BLaER1 (cell line): ENCODE measurements around the gene TIMM22.

ENCODE experiments used
- H3K27ac ChIP-seq: shearing (Covaris generic); formaldehyde crosslinking; 2 replicates; pipeline ENCODE4 v1.8.1; 2022
- H3K27me3 ChIP-seq: shearing (Covaris generic); formaldehyde crosslinking; 2 replicates; pipeline ENCODE4 v1.8.1; 2022
- H3K36me3 ChIP-seq: shearing (Covaris generic); formaldehyde crosslinking; 2 replicates; pipeline ENCODE4 v1.8.1; 2022
- H3K4me1 ChIP-seq: shearing (Covaris generic); formaldehyde crosslinking; 2 replicates; pipeline ENCODE4 v1.8.1; 2022
- H3K4me2 ChIP-seq: shearing (Covaris generic); formaldehyde crosslinking; 2 replicates; pipeline ENCODE4 v1.8.1; 2022
- H3K4me3 ChIP-seq: shearing (Covaris generic); formaldehyde crosslinking; 2 replicates; pipeline ENCODE4 v1.8.1; 2022
- H3K9ac ChIP-seq: shearing (Covaris generic); formaldehyde crosslinking; 2 replicates; pipeline ENCODE4 v1.8.1; 2022
- H3K9me3 ChIP-seq: shearing (Covaris generic); formaldehyde crosslinking; 2 replicates; pipeline ENCODE4 v1.8.1; 2022
- H4K20me1 ChIP-seq: shearing (Covaris generic); formaldehyde crosslinking; 2 replicates; pipeline ENCODE4 v1.8.1; 2022
- Cebpa-rat ChIP-seq: shearing (Covaris generic); IDR thresholded peaks from 2 replicates; pipeline ENCODE4 v1.8.1; 2022

TIMM22 gene

DNA sequence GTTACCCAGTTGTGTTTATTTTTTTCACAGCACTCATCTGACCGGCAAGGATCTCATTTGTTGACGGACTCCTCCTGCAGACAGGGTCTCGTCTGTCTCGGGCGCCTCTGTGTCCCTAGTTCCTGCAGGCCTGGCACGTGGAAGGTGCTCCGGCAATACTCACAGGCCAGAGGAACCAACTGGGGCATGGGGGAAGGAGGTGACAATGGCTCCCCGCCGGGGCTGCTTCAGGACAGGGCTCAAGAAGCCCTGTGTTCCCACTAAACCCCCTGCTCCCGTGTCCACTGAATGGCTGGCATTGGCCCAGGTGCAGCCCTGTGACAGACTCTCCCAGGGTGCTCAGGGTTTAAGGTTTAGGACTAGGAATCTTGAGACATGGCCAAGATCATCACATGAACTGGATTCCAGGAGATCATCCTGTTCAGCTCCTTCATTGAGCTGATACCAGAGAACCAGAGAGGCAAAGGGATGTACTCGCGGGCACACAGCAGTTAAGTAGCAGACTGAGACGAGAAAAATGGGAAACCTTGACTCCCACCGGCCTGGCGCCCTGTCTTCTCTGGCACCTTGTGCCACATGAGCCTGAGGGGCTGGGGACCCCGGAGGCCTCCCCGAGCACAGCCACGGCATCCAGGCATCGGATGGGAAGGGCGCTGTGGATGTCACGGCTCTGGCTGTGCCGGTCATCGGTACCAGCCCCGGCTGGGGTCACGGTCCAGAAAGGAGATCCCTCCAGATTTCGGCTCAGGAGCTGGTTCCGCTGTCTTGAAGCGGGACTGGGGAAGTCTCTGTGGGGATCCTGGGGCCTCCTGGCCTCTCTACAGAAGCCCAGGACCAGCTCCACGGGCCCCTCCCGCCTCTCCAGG, 29.0 kb downstream of the TIMM22 start:
- Histone ChIP-seq H3K4me3 (no peak overlapping the region), H3K36me3 (peaks cover 17% of the 10 kb centered on the region; the same call in 1 of the 2 replicates), H3K9ac (no peak overlapping the region), H3K4me1 (peaks cover 42% of the 10 kb centered on the region), H3K27me3 (no peaks in the 10 kb centered on the region), H4K20me1 (peaks cover 17% of the 10 kb centered on the region; the same call in 1 of the 2 replicates), H3K4me2 (no peak overlapping the region), H3K9me3 (no peaks in the 10 kb centered on the region), H3K27ac (no peak overlapping the region; the same call in 1 of the 2 replicates)
- no peak for TF ChIP-seq Cebpa-rat

DNA sequence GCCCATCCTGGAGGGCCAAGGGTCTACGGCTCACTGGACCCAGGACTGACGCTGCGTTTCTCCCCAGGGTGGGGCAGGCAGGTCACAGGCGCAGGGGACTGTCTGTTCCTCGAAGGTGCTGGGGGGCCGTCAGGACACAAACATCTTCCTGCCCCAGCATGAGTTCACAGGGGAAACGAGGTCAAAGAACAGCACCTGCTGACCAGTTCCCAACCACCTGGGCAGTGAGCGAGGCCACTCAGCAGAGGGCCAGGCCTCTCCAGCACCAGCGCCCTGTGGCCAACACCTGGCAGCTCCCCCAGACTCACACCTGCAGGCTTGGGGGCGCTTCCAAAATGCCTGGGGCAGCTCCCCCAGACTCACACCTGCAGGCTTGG, 29.7 kb downstream of the TIMM22 start:
- Histone ChIP-seq H3K4me2 (no peak overlapping the region), H3K9me3 (no peaks in the 10 kb centered on the region)

DNA sequence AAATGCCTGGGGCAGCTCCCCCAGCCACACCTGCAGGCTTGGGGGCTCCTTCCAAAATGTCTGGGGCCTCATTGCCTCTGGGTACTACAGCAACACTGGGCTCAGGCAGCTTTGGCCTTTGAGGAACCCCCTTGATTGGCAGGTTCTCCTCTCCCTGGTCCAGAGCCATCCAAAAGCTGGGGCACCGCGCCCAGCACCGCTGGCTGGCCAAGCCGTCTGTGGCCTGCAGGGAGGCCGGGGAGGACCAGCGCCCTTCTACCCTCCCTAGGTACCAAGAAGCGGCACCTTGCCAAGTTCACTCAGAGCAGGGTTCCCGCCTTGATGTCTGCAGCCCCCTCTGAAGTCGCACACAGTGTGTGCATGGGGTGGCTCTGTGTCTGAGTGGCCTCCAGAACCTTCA, 30.1 kb downstream of the TIMM22 start:
- no peak overlapping the region for H3K4me3 ChIP-seq
- no peak overlapping the region for H3K27ac ChIP-seq
- no peaks in the 10 kb centered on the region for H3K9me3 ChIP-seq
- no peak overlapping the region for H3K4me2 ChIP-seq
- no peak overlapping the region for H3K9ac ChIP-seq
- no peak for TF ChIP-seq Cebpa-rat
- H4K20me1 ChIP-seq: peaks cover 19% of the 10 kb centered on the region
- no peaks in the 10 kb centered on the region for H3K27me3 ChIP-seq
- peaks cover 17% of the 10 kb centered on the region; the same call in 1 of the 2 replicates for H3K36me3 ChIP-seq
- H3K4me1 ChIP-seq: peaks cover 33% of the 10 kb centered on the region

More for the DNA sequence above, 29.7 kb downstream of the TIMM22 start:
- Histone ChIP-seq H3K27ac (no peak overlapping the region), H4K20me1 (peaks cover 17% of the 10 kb centered on the region; the same call in 1 of the 2 replicates), H3K4me3 (no peak overlapping the region), H3K9ac (no peak overlapping the region), H3K27me3 (no peaks in the 10 kb centered on the region), H3K4me1 (peaks cover 36% of the 10 kb centered on the region), H3K36me3 (peaks cover 17% of the 10 kb centered on the region; the same call in 1 of the 2 replicates)
- no peak for TF ChIP-seq Cebpa-rat

DNA sequence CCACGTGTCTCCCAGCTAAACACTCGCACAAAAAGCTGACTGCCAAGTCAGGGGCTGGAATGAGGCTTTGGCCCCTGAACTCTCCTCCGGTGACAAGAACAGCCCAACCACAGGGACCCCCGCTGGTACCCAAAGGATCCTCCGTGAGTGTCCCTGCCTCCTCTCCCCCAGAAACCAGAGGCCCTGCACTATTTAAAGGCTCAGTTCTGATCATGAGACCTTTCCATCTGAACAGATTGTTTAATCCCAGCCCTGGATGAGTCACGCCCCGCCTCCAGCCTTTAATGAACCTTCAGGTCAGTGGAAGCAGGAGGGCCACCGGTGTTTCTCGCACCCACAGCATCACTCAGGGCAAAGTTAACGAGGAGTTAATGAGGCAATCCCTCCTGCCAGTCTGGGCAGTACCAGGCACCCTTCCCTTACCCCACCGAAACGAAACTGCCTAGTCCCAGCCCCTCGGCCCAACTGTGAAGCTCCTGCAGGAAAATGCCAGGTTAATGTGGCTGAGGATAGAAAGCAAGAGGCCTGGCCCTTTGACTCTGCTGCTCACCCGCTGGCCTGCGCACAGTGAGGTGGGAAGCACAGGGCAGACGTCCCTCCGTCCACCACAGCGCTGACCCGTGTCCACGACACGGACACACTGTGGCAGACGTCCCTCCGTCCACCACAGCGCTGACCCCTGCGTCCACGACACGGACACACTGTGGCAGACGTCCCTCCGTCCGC, 32.4 kb downstream of the TIMM22 start:
- no peak for TF ChIP-seq Cebpa-rat
- H3K4me3 ChIP-seq: no peak overlapping the region
- peaks cover 40% of the 10 kb centered on the region for H3K4me1 ChIP-seq
- no peaks in the 10 kb centered on the region for H3K9me3 ChIP-seq
- peaks cover 42% of the 10 kb centered on the region for H4K20me1 ChIP-seq
- H3K27ac ChIP-seq: no peak overlapping the region
- peaks cover 17% of the 10 kb centered on the region; the same call in 1 of the 2 replicates for H3K36me3 ChIP-seq
- no peak overlapping the region for H3K4me2 ChIP-seq
- H3K27me3 ChIP-seq: no peaks in the 10 kb centered on the region
- H3K9ac ChIP-seq: no peak overlapping the region

DNA sequence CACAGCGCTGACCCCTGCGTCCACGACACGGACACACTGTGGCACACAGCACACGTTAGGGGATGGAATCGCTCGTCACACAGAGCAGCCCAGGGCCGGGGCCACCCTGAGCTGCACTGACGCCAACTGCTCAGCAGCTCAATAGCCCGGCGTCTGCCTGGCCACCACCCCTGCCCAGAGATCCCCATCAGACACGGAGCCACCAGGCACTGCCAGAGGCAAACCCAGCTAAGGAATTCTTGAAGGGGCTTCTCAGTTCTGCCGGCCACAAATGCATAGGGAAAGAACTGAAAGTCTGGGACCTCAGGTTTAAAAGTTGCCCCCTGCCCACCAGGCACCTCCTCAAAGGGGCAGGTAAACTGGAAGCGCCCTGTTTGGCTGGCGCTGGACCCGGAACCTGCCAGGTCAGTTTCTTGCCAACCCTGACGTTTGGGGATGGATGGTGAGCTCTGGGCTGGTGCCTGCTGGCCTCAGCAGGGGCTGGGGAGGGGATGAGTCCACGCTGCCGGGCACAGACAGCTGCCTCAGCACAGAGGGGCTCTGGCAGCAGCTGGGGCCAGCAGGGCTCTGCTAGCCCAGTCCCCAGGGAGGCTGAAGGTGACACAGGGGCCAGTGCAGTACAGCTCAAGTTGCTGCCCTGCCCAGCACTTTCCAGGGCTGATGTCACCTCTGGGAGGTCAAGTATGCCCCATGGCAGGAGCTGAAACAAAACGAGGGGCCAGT, 33.2 kb downstream of the TIMM22 start:
- no peaks in the 10 kb centered on the region for H3K9me3 ChIP-seq
- TF ChIP-seq Cebpa-rat: no peak
- H3K4me1 ChIP-seq: peaks cover 47% of the 10 kb centered on the region
- no peak overlapping the region for H3K4me3 ChIP-seq
- H4K20me1 ChIP-seq: peaks cover 46% of the 10 kb centered on the region
- H3K27me3 ChIP-seq: no peaks in the 10 kb centered on the region
- no peak overlapping the region for H3K9ac ChIP-seq
- H3K36me3 ChIP-seq: peaks cover 17% of the 10 kb centered on the region; the same call in 1 of the 2 replicates
- no peak overlapping the region for H3K4me2 ChIP-seq
- no peak overlapping the region for H3K27ac ChIP-seq

DNA sequence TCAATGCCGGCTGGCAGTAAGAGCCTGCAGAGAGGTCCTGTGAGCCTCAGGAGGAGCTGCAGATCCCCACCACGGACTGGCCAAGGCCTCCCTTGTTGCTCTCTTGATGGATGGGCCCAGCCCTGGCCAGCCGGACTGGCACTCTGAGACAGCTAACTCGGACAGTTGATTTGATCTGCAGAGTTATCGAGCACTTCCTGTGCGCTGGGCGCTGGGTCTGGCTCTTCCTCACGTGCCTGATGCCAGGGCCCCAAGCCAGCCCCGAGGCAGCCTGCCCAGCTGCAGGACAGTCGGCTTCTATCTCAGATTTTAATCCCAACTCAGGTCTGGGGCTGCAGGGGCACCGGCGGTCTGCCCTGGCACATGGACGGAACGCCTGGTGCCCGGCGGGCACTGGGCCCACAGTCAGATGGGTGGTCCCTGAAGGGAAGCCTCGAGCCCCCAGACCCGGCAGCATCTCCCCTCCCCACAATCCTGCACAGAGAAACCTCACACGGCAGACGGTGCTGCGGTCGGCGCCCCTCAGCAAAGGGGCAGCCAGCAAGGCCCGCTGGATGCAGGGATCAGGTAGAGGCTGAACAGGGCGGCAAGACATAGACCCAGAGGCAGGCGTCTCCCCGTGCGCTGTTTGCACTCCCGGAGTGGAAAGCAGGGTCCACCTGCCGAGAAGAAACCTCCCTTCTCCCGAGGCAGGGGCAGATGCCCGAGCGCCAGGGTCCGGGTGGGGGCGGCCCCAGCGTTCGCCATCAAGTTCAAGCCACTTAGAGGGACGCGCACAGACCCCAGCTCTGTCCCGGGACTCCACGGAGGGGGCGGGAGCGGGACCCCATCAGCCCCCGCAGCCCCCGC, 34.0 kb downstream of the TIMM22 start:
- H3K4me2 ChIP-seq: no peak overlapping the region
- no peaks in the 10 kb centered on the region for H3K27me3 ChIP-seq
- peaks cover 46% of the 10 kb centered on the region for H4K20me1 ChIP-seq
- no peak overlapping the region for H3K9ac ChIP-seq
- H3K4me3 ChIP-seq: no peak overlapping the region
- H3K36me3 ChIP-seq: peaks cover 14% of the 10 kb centered on the region; the same call in 1 of the 2 replicates
- H3K4me1 ChIP-seq: peaks cover 52% of the 10 kb centered on the region
- TF ChIP-seq Cebpa-rat: no peak
- no peak overlapping the region for H3K27ac ChIP-seq
- H3K9me3 ChIP-seq: no peaks in the 10 kb centered on the region

DNA sequence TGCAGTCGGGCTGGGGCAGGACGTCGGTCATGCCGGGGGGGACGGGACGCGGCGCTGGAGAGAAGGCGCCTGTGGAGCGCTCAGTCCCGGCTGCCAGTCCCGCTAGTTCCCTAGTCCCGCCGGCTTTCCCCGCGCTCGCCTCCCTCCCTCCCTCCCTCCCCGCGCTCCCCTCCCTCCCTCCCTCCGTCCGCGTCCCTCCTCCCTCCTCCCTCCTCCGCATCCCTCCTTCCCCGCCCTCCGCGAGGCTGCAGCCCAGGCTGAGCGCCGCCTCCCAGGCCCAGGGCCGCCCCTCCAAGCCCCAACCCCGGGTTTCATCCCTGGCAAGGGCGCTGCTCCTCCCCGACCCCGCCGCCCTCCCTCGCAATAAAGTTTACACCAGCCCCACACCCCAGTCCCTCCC, 34.8 kb downstream of the TIMM22 start:
- H4K20me1 ChIP-seq: peaks cover 46% of the 10 kb centered on the region
- H3K9ac ChIP-seq: no peak overlapping the region
- no peaks in the 10 kb centered on the region for H3K9me3 ChIP-seq

DNA sequence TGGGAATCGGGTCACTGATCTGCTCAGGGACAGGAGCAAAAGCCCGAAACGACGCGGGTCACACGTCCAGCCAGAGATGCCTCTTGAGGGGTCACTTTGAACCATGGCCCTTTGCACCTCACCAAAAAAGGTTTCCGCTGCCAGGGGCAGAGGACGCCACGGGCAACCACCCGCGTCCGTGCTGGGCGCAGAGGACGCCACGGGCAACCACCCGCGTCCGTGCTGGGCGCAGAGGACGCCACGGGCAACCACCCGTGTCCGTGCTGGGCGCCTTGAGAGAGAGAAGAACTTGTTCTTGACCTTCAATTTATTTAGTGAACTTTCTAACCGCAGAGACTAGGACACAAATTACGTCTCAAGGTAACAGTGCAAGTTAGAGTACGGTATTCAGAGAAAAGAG, 35.5 kb downstream of the TIMM22 start:
- peaks cover 46% of the 10 kb centered on the region for H4K20me1 ChIP-seq
- no peaks in the 10 kb centered on the region for H3K9me3 ChIP-seq
- no peak for TF ChIP-seq Cebpa-rat
- no peak overlapping the region for H3K27ac ChIP-seq
- H3K4me3 ChIP-seq: no peak overlapping the region
- H3K9ac ChIP-seq: 0 out of 2 replicates have a peak overlapping the region, but pooled peaks have one; percentile 12
- no peaks in the 10 kb centered on the region for H3K27me3 ChIP-seq
- H3K36me3 ChIP-seq: peaks cover 5% of the 10 kb centered on the region; the same call in 1 of the 2 replicates
- H3K4me2 ChIP-seq: peak overlapping the region; percentile 80
- H3K4me1 ChIP-seq: peaks cover 57% of the 10 kb centered on the region

More for the DNA sequence above, 34.8 kb downstream of the TIMM22 start:
- no peaks in the 10 kb centered on the region for H3K27me3 ChIP-seq
- H3K27ac ChIP-seq: no peak overlapping the region
- H3K36me3 ChIP-seq: peaks cover 6% of the 10 kb centered on the region; the same call in 1 of the 2 replicates
- no peak for TF ChIP-seq Cebpa-rat
- H3K4me1 ChIP-seq: peaks cover 60% of the 10 kb centered on the region
- no peak overlapping the region for H3K4me3 ChIP-seq
- H3K4me2 ChIP-seq: peak overlapping the region; percentile 80; the same call in 1 of the 2 replicates
